ENCODE measurements around the gene SERPINA10. TPM values are rescaled to one million over a fixed set of nuclear protein-coding genes. Genes with fewer than 3 reads are reported as not detected.

The SERPINA10 gene
- total and polyA plus RNA-seq, 7 donors: not detected

GRCh38 chr14:94331462-94331861 lies 38.4 kb upstream of the SERPINA10 start:
- no peaks in the 10 kb centered on the region for H3K36me3 ChIP-seq (ENCODE audit: insufficient read depth in 1 of 2, low read depth in 1 of 2)
- TF ChIP-seq CTCF (IDR thresholded peaks at IDR 0.05): no peak
- H3K27me3 ChIP-seq (ENCODE audit: insufficient read depth in 3 of 3, low read length in 2 of 3): no peaks in the 10 kb centered on the region
- DNase-seq: no peak
- no peaks in the 10 kb centered on the region for H3K9me3 ChIP-seq
- intact Hi-C loops (cut with DNase I): no loop called here
- no peak overlapping the region for H3K4me3 ChIP-seq
- no peak overlapping the region for H3K27ac ChIP-seq
- 89 to 90% (median 90%) methylated on average over 5 of the region's 5 CpGs for WGBS, 3 donors
- ATAC-seq: no peak
- H3K4me1 ChIP-seq: no peaks in the 10 kb centered on the region

- ATAC-seq (no peak), DNase-seq (no peak)
- Histone ChIP-seq H3K27ac (no peak overlapping the region), H3K4me3 (no peak overlapping the region), H3K27me3 (ENCODE audit: insufficient read depth in 3 of 3, low read length in 2 of 3) (no peaks in the 10 kb centered on the region), H3K36me3 (ENCODE audit: insufficient read depth in 1 of 2, low read depth in 1 of 2) (no peaks in the 10 kb centered on the region), H3K9me3 (no peaks in the 10 kb centered on the region), H3K4me1 (no peaks in the 10 kb centered on the region)
- TF ChIP-seq CTCF (IDR thresholded peaks at IDR 0.05): no peak
- intact Hi-C loops (cut with DNase I): no loop called here
- WGBS, 3 donors: 10 to 32% (median 16%) methylated on average over 2 of the region's 2 CpGs
Observed at GRCh38 chr14:94330857-94331256, 37.8 kb upstream of the SERPINA10 start.

GRCh38 chr14:94330432-94330831 lies 37.4 kb upstream of the SERPINA10 start:
- DNase-seq (no peak), ATAC-seq (no peak)
- Histone ChIP-seq H3K4me1 (no peaks in the 10 kb centered on the region), H3K27ac (no peak overlapping the region), H3K9me3 (no peaks in the 10 kb centered on the region), H3K4me3 (no peak overlapping the region), H3K27me3 (ENCODE audit: insufficient read depth in 3 of 3, low read length in 2 of 3) (no peaks in the 10 kb centered on the region), H3K36me3 (ENCODE audit: insufficient read depth in 1 of 2, low read depth in 1 of 2) (no peaks in the 10 kb centered on the region)
- WGBS, 3 donors: 61 to 77% (median 62%) methylated on average over 3 of the region's 3 CpGs
- no peak for TF ChIP-seq CTCF (IDR thresholded peaks at IDR 0.05)
- intact Hi-C loops (cut with DNase I): no loop called here

- Histone ChIP-seq H3K4me1 (no peaks in the 10 kb centered on the region), H3K9me3 (no peaks in the 10 kb centered on the region), H3K27ac (no peak overlapping the region), H3K4me3 (no peak overlapping the region), H3K27me3 (ENCODE audit: insufficient read depth in 3 of 3, low read length in 2 of 3) (no peaks in the 10 kb centered on the region), H3K36me3 (ENCODE audit: insufficient read depth in 1 of 2, low read depth in 1 of 2) (no peaks in the 10 kb centered on the region)
- DNase-seq (no peak), ATAC-seq (no peak)
- WGBS, 3 donors: 83 to 86% (median 85%) methylated on average over 4 of the region's 4 CpGs
- intact Hi-C loops (cut with DNase I): no loop called here
- no peak for TF ChIP-seq CTCF (IDR thresholded peaks at IDR 0.05)
Observed at GRCh38 chr14:94329857-94330256, 36.8 kb upstream of the SERPINA10 start.

- Histone ChIP-seq H3K27ac (no peak overlapping the region), H3K27me3 (ENCODE audit: insufficient read depth in 3 of 3, low read length in 2 of 3) (peaks cover 0 to 1% (median 0%) of the 10 kb centered on the region in 3 donors), H3K4me1 (no peaks in the 10 kb centered on the region), H3K9me3 (no peaks in the 10 kb centered on the region), H3K4me3 (no peak overlapping the region), H3K36me3 (ENCODE audit: insufficient read depth in 1 of 2, low read depth in 1 of 2) (no peaks in the 10 kb centered on the region)
- intact Hi-C loops (cut with DNase I): no loop called here
- TF ChIP-seq CTCF (IDR thresholded peaks at IDR 0.05): no peak
- WGBS, 3 donors: 77 to 94% (median 91%) methylated on average over 2 of the region's 2 CpGs
- ATAC-seq (no peak), DNase-seq (no peak)
Observed at GRCh38 chr14:94328196-94328595, 35.1 kb upstream of the SERPINA10 start.
